ENCODE results near the gene MACIR.

DNA sequence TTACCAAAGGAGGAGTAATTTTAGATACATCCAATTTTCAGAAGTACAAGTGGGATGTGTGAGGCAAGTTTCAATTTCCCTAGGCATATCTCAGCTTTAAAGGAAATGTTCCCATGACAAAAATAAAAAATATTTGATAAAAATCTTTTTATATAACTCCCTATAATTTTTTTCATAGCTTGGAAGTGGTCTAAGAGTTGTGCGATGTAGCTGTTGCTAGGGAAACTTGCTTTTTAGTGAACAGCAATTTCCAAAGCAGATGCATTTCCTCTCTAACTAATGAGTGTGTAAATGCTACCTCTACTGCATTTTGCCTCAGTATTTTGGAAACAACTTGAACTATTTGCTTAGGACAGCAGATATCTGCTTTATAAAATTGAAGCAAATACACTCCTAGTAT is 39.6 kb downstream of the MACIR start:
- no peak for TF ChIP-seq POLR2AphosphoS5 (IDR thresholded peaks at IDR 0.05)
- no peak for TF ChIP-seq CTCF (IDR thresholded peaks at IDR 0.05)
- TF ChIP-seq POLR2A (IDR thresholded peaks at IDR 0.05): no peak
